ENCODE measurements around the gene AP2A2.
A peak's percentile ranks its signal among the peaks of the same experiment; 100 is the strongest.

The AP2A2 gene

GRCh38 chr11:923691-924405 is 1.8 kb upstream of the AP2A2 start:
- H3K23ac ChIP-seq (ENCODE audit: low read depth, low read length, poor library complexity) = no peak overlapping the region
- no peaks in the 10 kb centered on the region for H3K9me3 ChIP-seq (replicated peaks in 1 of 2; ENCODE audit: control insufficient read depth in 2 of 2, insufficient read depth in 1 of 2, low read depth in 1 of 2, low read length in 2 of 2)
- H2BK120ac ChIP-seq (ENCODE audit: low read depth, low read length) = no peak overlapping the region
- peaks cover 2% of the 10 kb centered on the region for H3K79me1 ChIP-seq (ENCODE audit: low read depth, low read length)
- no peak overlapping the region for H2AFZ ChIP-seq (ENCODE audit: low read length)
- H3K27me3 ChIP-seq (ENCODE audit: control insufficient read depth in 3 of 3, insufficient read depth in 3 of 3, low read depth in 1 of 3, low read length in 3 of 3) = no peaks in the 10 kb centered on the region
- H3K18ac ChIP-seq (ENCODE audit: low read length) = no peak overlapping the region
- no peak overlapping the region for H3K4me3 ChIP-seq (ENCODE audit: low read length in 2 of 2)
- peaks cover 3 to 13% of the 10 kb centered on the region in 2 donors for H3K4me1 ChIP-seq (ENCODE audit: control insufficient read depth in 2 of 2, insufficient read depth in 1 of 2, low read depth in 1 of 2, low read length in 2 of 2)
- no peak overlapping the region for H4K8ac ChIP-seq (ENCODE audit: low read depth, low read length)
- no peak overlapping the region for H3K27ac ChIP-seq (replicated peaks; ENCODE audit: low read length)
- H2BK15ac ChIP-seq (ENCODE audit: low read length) = no peak overlapping the region
- no peak overlapping the region for H4K91ac ChIP-seq (ENCODE audit: low read depth, low read length, poor library complexity)
- no CpG with 5 or more reads among the region's 19 CpGs for WGBS, 2 donors (ENCODE audit: extremely low coverage in 2 of 2, insufficient read length in 2 of 2, insufficient replicate concordance in 1 of 2)
- peaks cover 3 to 22% of the 10 kb centered on the region in 2 donors for H3K36me3 ChIP-seq (replicated peaks in 1 of 2; ENCODE audit: control insufficient read depth in 2 of 2, insufficient read depth in 2 of 2, low read length in 2 of 2)
- H2AK5ac ChIP-seq (ENCODE audit: low read depth, low read length) = peak overlapping the region; percentile 94
- peak overlapping the region; percentile 14 for H2BK12ac ChIP-seq (ENCODE audit: low read length)
- no peak overlapping the region for H3K4ac ChIP-seq (ENCODE audit: low read length)
- H2BK5ac ChIP-seq (ENCODE audit: low read length) = no peak overlapping the region
- H3K14ac ChIP-seq (ENCODE audit: low read length) = no peak overlapping the region
- no peak overlapping the region for H3K4me2 ChIP-seq (ENCODE audit: insufficient read depth, low read length, poor library complexity, severe bottlenecking)
- DNase-seq (ENCODE audit: low spot score) = no peak
- no peak overlapping the region for H3K9ac ChIP-seq (ENCODE audit: low read depth, low read length, poor library complexity)

- H2BK5ac ChIP-seq (ENCODE audit: low read length) = no peak overlapping the region
- H3K23ac ChIP-seq (ENCODE audit: low read depth, low read length, poor library complexity) = peak overlapping the region; percentile 47
- H3K4ac ChIP-seq (ENCODE audit: low read length) = no peak overlapping the region
- H3K36me3 ChIP-seq (replicated peaks in 1 of 2; ENCODE audit: control insufficient read depth in 2 of 2, insufficient read depth in 2 of 2, low read length in 2 of 2) = peaks cover 3 to 29% of the 10 kb centered on the region in 2 donors
- H3K4me3 ChIP-seq (ENCODE audit: low read length in 2 of 2) = no peak overlapping the region
- H2AFZ ChIP-seq (ENCODE audit: low read length) = peak overlapping the region; percentile 66
- H3K9me3 ChIP-seq (replicated peaks in 1 of 2; ENCODE audit: control insufficient read depth in 2 of 2, insufficient read depth in 1 of 2, low read depth in 1 of 2, low read length in 2 of 2) = no peaks in the 10 kb centered on the region
- H3K4me1 ChIP-seq (ENCODE audit: control insufficient read depth in 2 of 2, insufficient read depth in 1 of 2, low read depth in 1 of 2, low read length in 2 of 2) = peaks cover 3 to 13% of the 10 kb centered on the region in 2 donors
- peak overlapping the region; percentile 73 for H4K91ac ChIP-seq (ENCODE audit: low read depth, low read length, poor library complexity)
- no peaks in the 10 kb centered on the region for H3K27me3 ChIP-seq (ENCODE audit: control insufficient read depth in 3 of 3, insufficient read depth in 3 of 3, low read depth in 1 of 3, low read length in 3 of 3)
- WGBS, 2 donors (ENCODE audit: extremely low coverage in 2 of 2, insufficient read length in 2 of 2, insufficient replicate concordance in 1 of 2) = no CpG with 5 or more reads among the region's 18 CpGs
- H2BK12ac ChIP-seq (ENCODE audit: low read length) = peak overlapping the region; percentile 99
- H3K18ac ChIP-seq (ENCODE audit: low read length) = peak overlapping the region; percentile 84
- peak overlapping the region; percentile 14 for H3K9ac ChIP-seq (ENCODE audit: low read depth, low read length, poor library complexity)
- peak overlapping the region; percentile 70 for H4K8ac ChIP-seq (ENCODE audit: low read depth, low read length)
- H3K14ac ChIP-seq (ENCODE audit: low read length) = no peak overlapping the region
- no peak overlapping the region for H3K4me2 ChIP-seq (ENCODE audit: insufficient read depth, low read length, poor library complexity, severe bottlenecking)
- peak overlapping the region; percentile 48 for H2BK120ac ChIP-seq (ENCODE audit: low read depth, low read length)
- H2BK15ac ChIP-seq (ENCODE audit: low read length) = peak overlapping the region; percentile 78
- peak overlapping the region; percentile 94 for H2AK5ac ChIP-seq (ENCODE audit: low read depth, low read length)
- H3K27ac ChIP-seq (replicated peaks; ENCODE audit: low read length) = no peak overlapping the region
- H3K79me1 ChIP-seq (ENCODE audit: low read depth, low read length) = peaks cover 2% of the 10 kb centered on the region
- DNase-seq (ENCODE audit: low spot score) = no peak
Observed at GRCh38 chr11:924406-925157, 1.1 kb upstream of the AP2A2 start.

- no peak overlapping the region for H3K4me2 ChIP-seq (ENCODE audit: insufficient read depth, low read length, poor library complexity, severe bottlenecking)
- no CpG with 5 or more reads among the region's 28 CpGs for WGBS, 2 donors (ENCODE audit: extremely low coverage in 2 of 2, insufficient read length in 2 of 2, insufficient replicate concordance in 1 of 2)
- no peak overlapping the region for H4K91ac ChIP-seq (ENCODE audit: low read depth, low read length, poor library complexity)
- H3K23ac ChIP-seq (ENCODE audit: low read depth, low read length, poor library complexity) = peak overlapping the region; percentile 47
- H2BK5ac ChIP-seq (ENCODE audit: low read length) = no peak overlapping the region
- peak overlapping the region; percentile 78 for H2BK15ac ChIP-seq (ENCODE audit: low read length)
- H3K4ac ChIP-seq (ENCODE audit: low read length) = peak overlapping the region; percentile 28
- H3K4me1 ChIP-seq (ENCODE audit: control insufficient read depth in 2 of 2, insufficient read depth in 1 of 2, low read depth in 1 of 2, low read length in 2 of 2) = peaks cover 3 to 13% of the 10 kb centered on the region in 2 donors
- DNase-seq (ENCODE audit: low spot score) = no peak
- peak overlapping the region; percentile 70 for H4K8ac ChIP-seq (ENCODE audit: low read depth, low read length)
- H3K79me1 ChIP-seq (ENCODE audit: low read depth, low read length) = peaks cover 2% of the 10 kb centered on the region
- peak overlapping the region; percentile 48 for H2BK120ac ChIP-seq (ENCODE audit: low read depth, low read length)
- no peak overlapping the region for H3K14ac ChIP-seq (ENCODE audit: low read length)
- H3K36me3 ChIP-seq (replicated peaks in 1 of 2; ENCODE audit: control insufficient read depth in 2 of 2, insufficient read depth in 2 of 2, low read length in 2 of 2) = peaks cover 3 to 31% of the 10 kb centered on the region in 2 donors
- H3K18ac ChIP-seq (ENCODE audit: low read length) = peak overlapping the region; percentile 84
- no peaks in the 10 kb centered on the region for H3K9me3 ChIP-seq (replicated peaks in 1 of 2; ENCODE audit: control insufficient read depth in 2 of 2, insufficient read depth in 1 of 2, low read depth in 1 of 2, low read length in 2 of 2)
- no peaks in the 10 kb centered on the region for H3K27me3 ChIP-seq (ENCODE audit: control insufficient read depth in 3 of 3, insufficient read depth in 3 of 3, low read depth in 1 of 3, low read length in 3 of 3)
- peak overlapping the region; percentile 99 for H2BK12ac ChIP-seq (ENCODE audit: low read length)
- H2AK5ac ChIP-seq (ENCODE audit: low read depth, low read length) = peak overlapping the region; percentile 94
- H2AFZ ChIP-seq (ENCODE audit: low read length) = peak overlapping the region; percentile 68
- H3K9ac ChIP-seq (ENCODE audit: low read depth, low read length, poor library complexity) = peak overlapping the region; percentile 14
- no peak overlapping the region for H3K27ac ChIP-seq (replicated peaks; ENCODE audit: low read length)
- H3K4me3 ChIP-seq (ENCODE audit: low read length in 2 of 2) = peak overlapping the region; percentile 33 to 58
Observed at GRCh38 chr11:925158-925495, 543 bp upstream of the AP2A2 start.

- peaks cover 3 to 13% of the 10 kb centered on the region in 2 donors for H3K4me1 ChIP-seq (ENCODE audit: control insufficient read depth in 2 of 2, insufficient read depth in 1 of 2, low read depth in 1 of 2, low read length in 2 of 2)
- H3K4ac ChIP-seq (ENCODE audit: low read length) = no peak overlapping the region
- WGBS, 2 donors (ENCODE audit: extremely low coverage in 2 of 2, insufficient read length in 2 of 2, insufficient replicate concordance in 1 of 2) = no CpG with 5 or more reads among the region's 26 CpGs
- H2BK15ac ChIP-seq (ENCODE audit: low read length) = no peak overlapping the region
- H2BK5ac ChIP-seq (ENCODE audit: low read length) = no peak overlapping the region
- peaks cover 2% of the 10 kb centered on the region for H3K79me1 ChIP-seq (ENCODE audit: low read depth, low read length)
- no peaks in the 10 kb centered on the region for H3K27me3 ChIP-seq (ENCODE audit: control insufficient read depth in 3 of 3, insufficient read depth in 3 of 3, low read depth in 1 of 3, low read length in 3 of 3)
- H4K91ac ChIP-seq (ENCODE audit: low read depth, low read length, poor library complexity) = no peak overlapping the region
- peak overlapping the region; percentile 85 for H3K9ac ChIP-seq (ENCODE audit: low read depth, low read length, poor library complexity)
- no peak for DNase-seq (ENCODE audit: low spot score)
- peak overlapping the region; percentile 84 for H3K4me2 ChIP-seq (ENCODE audit: insufficient read depth, low read length, poor library complexity, severe bottlenecking)
- H3K36me3 ChIP-seq (replicated peaks in 1 of 2; ENCODE audit: control insufficient read depth in 2 of 2, insufficient read depth in 2 of 2, low read length in 2 of 2) = peaks cover 6 to 31% of the 10 kb centered on the region in 2 donors
- H3K14ac ChIP-seq (ENCODE audit: low read length) = no peak overlapping the region
- no peak overlapping the region for H4K8ac ChIP-seq (ENCODE audit: low read depth, low read length)
- no peak overlapping the region for H2BK120ac ChIP-seq (ENCODE audit: low read depth, low read length)
- no peak overlapping the region for H2BK12ac ChIP-seq (ENCODE audit: low read length)
- H3K18ac ChIP-seq (ENCODE audit: low read length) = peak overlapping the region; percentile 38
- H3K4me3 ChIP-seq (ENCODE audit: low read length in 2 of 2) = peak overlapping the region; percentile 58 to 96
- no peak overlapping the region for H3K23ac ChIP-seq (ENCODE audit: low read depth, low read length, poor library complexity)
- no peak overlapping the region for H2AK5ac ChIP-seq (ENCODE audit: low read depth, low read length)
- H3K9me3 ChIP-seq (replicated peaks in 1 of 2; ENCODE audit: control insufficient read depth in 2 of 2, insufficient read depth in 1 of 2, low read depth in 1 of 2, low read length in 2 of 2) = no peaks in the 10 kb centered on the region
- peak overlapping the region; percentile 93 for H2AFZ ChIP-seq (ENCODE audit: low read length)
- no peak overlapping the region for H3K27ac ChIP-seq (replicated peaks; ENCODE audit: low read length)
Observed at GRCh38 chr11:926341-926916, 759 bp downstream of the AP2A2 start.
